AG04449 (cell line): ENCODE measurements around the gene IRF4.

Experiments used
- CTCF ChIA-PET: fragments of 350-600 bp; formaldehyde crosslinking; extraction: SDS; loops from one replicate; lab custom pipeline; 2021; ENCODE audit warnings: antibody characterized with exemption; lab: Yijun Ruan, JAX
- POLR2A ChIA-PET: fragments of 400-600, 350-600 bp; formaldehyde crosslinking; extraction: SDS; loops from one replicate; lab custom pipeline; 2020; ENCODE audit warnings: antibody characterized with exemption, inconsistent platforms; lab: Yijun Ruan, JAX
- DNase-seq: peaks from one replicate; pipeline ENCODE4 v3.0.0-alpha.2; 2010; ENCODE audit warnings: low read depth, low spot score
- H3K4me3 ChIP-seq: 2 replicates; pipeline ENCODE4 v1.5.1; 2011; ENCODE audit warnings: low read depth, mild to moderate bottlenecking, control low read depth, low read length
- CTCF ChIP-seq: IDR thresholded peaks from one replicate; pipeline ENCODE4 v1.5.1; 2011; ENCODE audit warnings: mild to moderate bottlenecking, moderate library complexity, low read length, control low read depth, inconsistent platforms; ENCODE audit not compliant: insufficient read depth; ENCODE audit errors: missing control alignments

The IRF4 gene

DNA sequence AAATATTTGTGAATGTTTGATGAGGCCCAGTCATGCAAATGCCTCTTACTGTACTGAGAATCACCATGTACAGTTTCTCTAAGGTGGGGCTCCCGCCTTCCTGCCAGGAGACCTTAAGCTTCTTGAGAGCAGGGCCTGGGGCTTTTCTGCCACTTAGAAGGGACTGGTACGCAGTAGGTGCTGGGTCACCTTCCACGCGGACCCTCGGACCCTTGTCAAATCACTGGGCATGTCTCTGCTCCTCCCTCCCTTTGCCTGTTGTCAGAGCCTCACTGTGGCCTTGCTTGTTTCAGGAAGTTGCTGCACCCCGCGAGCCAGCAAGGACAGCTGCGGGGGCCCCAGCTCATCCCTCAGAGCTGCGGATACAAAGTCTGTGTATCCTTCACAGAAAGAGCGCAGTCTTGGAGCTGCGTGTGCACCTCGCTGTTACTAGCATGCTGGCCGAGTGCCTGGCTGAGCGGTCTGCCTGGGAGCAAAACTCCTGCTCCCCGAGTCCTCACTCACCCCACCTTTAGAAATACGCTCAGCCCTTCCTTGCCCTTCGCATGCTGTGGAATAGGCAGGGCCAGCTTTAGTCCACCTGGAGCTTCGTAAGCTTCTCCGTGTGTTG, 30.7 kb upstream of the IRF4 start:
- no peak overlapping the region for H3K4me3 ChIP-seq
- no peak for TF ChIP-seq CTCF
- ChIA-PET POLR2A (no interaction called here), CTCF (no interaction called here)
- no peak for DNase-seq

GRCh38 chr6:361411-362132, 30.0 kb upstream of the IRF4 start:
- H3K4me3 ChIP-seq, result no peak overlapping the region
- ChIA-PET POLR2A (no interaction called here), CTCF (no interaction called here)
- no peak for TF ChIP-seq CTCF
- DNase-seq, result no peak

GRCh38 chr6:362231-362923, 29.2 kb upstream of the IRF4 start:
- no peak for DNase-seq
- no peak overlapping the region for H3K4me3 ChIP-seq
- no peak for TF ChIP-seq CTCF
- POLR2A ChIA-PET, result no interaction called here
- CTCF ChIA-PET, result no interaction called here

- ChIA-PET POLR2A (no interaction called here), CTCF (no interaction called here)
- no peak for TF ChIP-seq CTCF
- no peak overlapping the region for H3K4me3 ChIP-seq
- no peak for DNase-seq
Measured at GRCh38 chr6:362924-363249, 28.7 kb upstream of the IRF4 start.

DNA sequence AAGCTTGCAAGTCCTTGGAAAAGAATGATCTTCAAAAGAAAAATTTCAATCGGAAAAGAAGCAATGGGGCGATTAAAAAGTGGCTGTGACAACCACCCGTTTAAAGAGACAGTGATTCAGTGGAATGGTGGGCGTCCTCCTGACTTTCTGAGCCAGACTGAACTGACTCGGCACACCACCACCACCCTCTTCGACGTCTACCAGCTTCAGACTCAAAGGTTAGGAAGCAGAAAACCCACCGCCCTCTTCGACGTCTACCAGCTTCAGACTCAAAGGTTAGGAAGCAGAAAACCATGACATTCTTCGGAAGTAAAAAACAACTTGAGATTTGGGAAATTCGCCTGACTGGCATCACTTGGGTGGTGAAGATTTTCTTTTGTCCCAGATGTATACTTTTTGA, 28.3 kb upstream of the IRF4 start:
- H3K4me3 ChIP-seq, result no peak overlapping the region
- DNase-seq, result no peak
- ChIA-PET POLR2A (no interaction called here), CTCF (no interaction called here)
- TF ChIP-seq CTCF, result no peak

GRCh38 chr6:363909-364308, 27.6 kb upstream of the IRF4 start:
- POLR2A ChIA-PET, result no interaction called here
- no peak for TF ChIP-seq CTCF
- CTCF ChIA-PET, result no interaction called here

More at GRCh38 chr6:363909-364308, 27.6 kb upstream of the IRF4 start:
- no peak overlapping the region for H3K4me3 ChIP-seq
- DNase-seq, result no peak
